Measurements from ENCODE around the gene NPTXR. TPM values are rescaled to one million over a fixed set of nuclear protein-coding genes. Genes with fewer than 3 reads are reported as not detected.

Gene NPTXR
- total and polyA plus RNA-seq, 3 donors from 2014 or later, result 3.9 to 14.1 (median 12.6) TPM

DNA sequence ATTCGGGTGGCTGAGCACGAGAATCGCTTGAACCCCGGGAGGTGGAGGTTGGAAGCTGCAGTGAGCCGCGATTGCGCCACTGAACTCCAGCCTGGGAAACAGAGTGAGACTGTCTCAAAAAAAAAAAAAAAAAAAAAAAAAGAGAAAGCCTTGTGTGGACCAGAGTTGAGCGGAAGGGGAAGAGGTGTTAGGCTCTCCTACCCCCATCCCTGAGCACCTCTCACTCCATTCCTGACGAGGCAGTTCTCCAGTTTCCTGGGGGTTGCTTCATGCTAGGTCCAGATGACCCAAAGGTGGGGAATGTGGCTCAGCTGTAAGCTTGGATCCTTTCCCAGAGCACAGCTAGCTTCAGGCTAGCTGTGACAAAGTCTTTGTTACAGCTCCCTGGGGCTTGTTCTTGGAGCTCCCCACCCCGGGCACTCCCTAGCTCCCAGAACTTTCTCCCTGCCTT, 41.1 kb downstream of the NPTXR start:
- DNase-seq, result peak; percentile 55
- no peak for TF ChIP-seq POLR2A (IDR thresholded peaks at IDR 0.05)
- TF ChIP-seq, protein P1, sequence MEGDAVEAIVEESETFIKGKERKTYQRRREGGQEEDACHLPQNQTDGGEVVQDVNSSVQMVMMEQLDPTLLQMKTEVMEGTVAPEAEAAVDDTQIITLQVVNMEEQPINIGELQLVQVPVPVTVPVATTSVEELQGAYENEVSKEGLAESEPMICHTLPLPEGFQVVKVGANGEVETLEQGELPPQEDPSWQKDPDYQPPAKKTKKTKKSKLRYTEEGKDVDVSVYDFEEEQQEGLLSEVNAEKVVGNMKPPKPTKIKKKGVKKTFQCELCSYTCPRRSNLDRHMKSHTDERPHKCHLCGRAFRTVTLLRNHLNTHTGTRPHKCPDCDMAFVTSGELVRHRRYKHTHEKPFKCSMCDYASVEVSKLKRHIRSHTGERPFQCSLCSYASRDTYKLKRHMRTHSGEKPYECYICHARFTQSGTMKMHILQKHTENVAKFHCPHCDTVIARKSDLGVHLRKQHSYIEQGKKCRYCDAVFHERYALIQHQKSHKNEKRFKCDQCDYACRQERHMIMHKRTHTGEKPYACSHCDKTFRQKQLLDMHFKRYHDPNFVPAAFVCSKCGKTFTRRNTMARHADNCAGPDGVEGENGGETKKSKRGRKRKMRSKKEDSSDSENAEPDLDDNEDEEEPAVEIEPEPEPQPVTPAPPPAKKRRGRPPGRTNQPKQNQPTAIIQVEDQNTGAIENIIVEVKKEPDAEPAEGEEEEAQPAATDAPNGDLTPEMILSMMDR (IDR thresholded peaks at IDR 0.05), result no peak
- no peak overlapping the region for H3K27ac ChIP-seq

DNA sequence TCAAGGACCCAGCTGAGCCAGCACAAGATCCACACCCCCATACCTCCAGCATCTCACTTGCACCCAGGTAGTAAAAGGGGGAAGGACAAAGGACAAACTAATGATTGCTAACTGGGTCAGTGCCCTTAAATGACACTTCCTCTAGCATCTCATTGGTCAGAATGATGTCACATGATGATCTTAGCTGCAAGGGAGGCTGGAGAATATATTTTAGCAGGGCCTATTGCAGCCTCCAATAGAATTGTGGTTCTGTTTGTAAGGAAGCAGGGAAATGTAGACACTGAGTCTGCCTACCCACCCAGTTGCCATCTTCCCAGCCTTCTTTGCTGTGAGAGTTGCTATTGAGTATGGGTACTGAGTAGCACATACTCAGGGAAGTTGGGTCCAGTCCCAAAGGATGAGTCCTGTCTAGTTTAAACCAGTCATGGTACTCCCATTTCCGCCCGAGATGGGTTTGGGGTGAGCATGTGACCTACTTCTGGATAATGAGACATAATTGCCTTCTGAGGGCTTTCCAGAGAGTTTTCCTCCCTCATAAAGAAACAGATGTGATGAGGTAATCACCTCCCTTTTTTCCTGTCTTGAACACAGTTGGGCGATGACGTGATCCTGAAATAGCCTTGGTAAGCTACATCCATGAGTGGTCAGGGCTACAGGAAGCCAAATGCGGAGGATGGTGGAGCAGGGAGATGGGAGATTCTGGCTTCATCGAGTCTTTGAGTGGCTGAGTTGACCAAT, 44.4 kb downstream of the NPTXR start:
- WGBS, 2 donors, result 60 to 75% methylated on average over 6 of the region's 6 CpGs
- Histone ChIP-seq H3K9me3 (no peaks in the 10 kb centered on the region), H3K27me3 (no peaks in the 10 kb centered on the region), H3K4me3 (no peak overlapping the region), H3K27ac (no peak overlapping the region), H3K4me1 (peaks cover 2% of the 10 kb centered on the region), H3K36me3 (ENCODE audit: low read depth, missing control alignments) (no peaks in the 10 kb centered on the region)
- intact Hi-C loops (cut with DNase I; ENCODE audit: low total_unique reads), result no loop called here
- TF ChIP-seq, protein P1 (IDR thresholded peaks at IDR 0.05), result no peak
- no peak for TF ChIP-seq POLR2A (IDR thresholded peaks at IDR 0.05)
- DNase-seq, result no peak

More for the DNA sequence above, 41.1 kb downstream of the NPTXR start:
- intact Hi-C loops (cut with DNase I; ENCODE audit: low total_unique reads), result no loop called here
- Histone ChIP-seq H3K27me3 (no peaks in the 10 kb centered on the region), H3K4me1 (no peaks in the 10 kb centered on the region), H3K9me3 (no peaks in the 10 kb centered on the region), H3K36me3 (ENCODE audit: low read depth, missing control alignments) (no peaks in the 10 kb centered on the region), H3K4me3 (no peak overlapping the region)
- 44 to 50% methylated on average over 10 of the region's 10 CpGs for WGBS, 2 donors

DNA sequence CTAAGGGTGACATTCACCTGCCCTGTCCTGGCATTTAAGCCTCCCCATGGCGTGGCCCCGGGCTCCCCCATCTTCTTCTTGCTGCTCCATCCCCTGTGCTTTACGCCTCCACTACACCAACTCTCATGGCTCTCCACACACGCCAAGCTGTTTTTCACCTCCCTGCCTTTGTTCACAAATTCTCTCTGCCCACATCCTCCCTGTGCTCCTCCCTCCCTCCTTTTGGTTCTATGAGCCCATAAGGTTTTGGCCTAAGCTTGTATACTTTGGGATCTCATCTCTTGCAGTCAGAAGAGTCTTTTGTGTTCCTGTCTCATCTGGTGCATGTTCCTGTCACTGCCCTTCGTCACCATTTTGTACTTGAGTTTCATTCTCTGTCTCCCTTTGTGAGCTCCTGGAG, 45.3 kb downstream of the NPTXR start:
- Histone ChIP-seq H3K36me3 (ENCODE audit: low read depth, missing control alignments) (no peaks in the 10 kb centered on the region), H3K9me3 (no peaks in the 10 kb centered on the region), H3K27ac (no peak overlapping the region), H3K4me3 (no peak overlapping the region), H3K27me3 (no peaks in the 10 kb centered on the region), H3K4me1 (peaks cover 5% of the 10 kb centered on the region)
- 84 to 88% methylated on average over 5 of the region's 5 CpGs for WGBS, 2 donors
- no peak for DNase-seq
- intact Hi-C loops (cut with DNase I; ENCODE audit: low total_unique reads), result no loop called here
- TF ChIP-seq, protein P1 (IDR thresholded peaks at IDR 0.05), result no peak
- no peak for TF ChIP-seq POLR2A (IDR thresholded peaks at IDR 0.05)

DNA sequence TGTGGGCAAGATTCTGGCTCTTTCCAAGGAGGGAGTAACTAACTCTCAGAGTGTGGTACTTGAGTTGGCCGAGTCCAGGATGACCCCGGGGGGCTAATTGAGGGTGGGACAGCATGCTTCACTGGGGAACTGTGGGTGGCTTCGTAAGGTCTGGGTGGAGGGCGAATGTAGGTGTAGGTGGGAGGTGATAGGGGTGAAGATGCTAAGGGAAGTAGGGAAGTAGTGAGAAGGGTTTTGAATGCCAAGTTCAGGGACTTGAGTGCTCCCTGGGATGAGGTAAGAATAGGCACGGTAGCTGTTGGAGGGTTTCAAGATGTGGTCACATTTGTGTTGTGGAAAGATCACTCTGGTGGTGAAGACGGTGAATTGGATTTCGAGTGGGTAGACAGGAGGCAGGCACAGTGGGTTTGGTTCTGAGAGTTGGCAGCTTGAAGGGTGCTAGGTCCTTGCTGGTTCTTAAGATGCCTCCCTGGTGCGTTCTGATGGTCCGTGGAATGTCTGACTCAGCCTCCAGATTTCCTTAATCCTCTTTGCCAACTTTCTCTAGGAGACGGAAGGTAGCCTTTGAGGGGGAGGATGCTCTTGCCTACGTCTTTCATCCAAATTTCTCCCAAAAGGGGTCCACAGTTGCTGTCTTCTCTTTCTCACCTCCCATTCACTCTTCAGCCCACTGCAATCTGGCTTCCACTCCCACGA, 47.4 kb downstream of the NPTXR start:
- H3K27ac ChIP-seq, result no peak overlapping the region
- no peak for DNase-seq
- no peaks in the 10 kb centered on the region for H3K36me3 ChIP-seq (ENCODE audit: low read depth, missing control alignments)
- peaks cover 13% of the 10 kb centered on the region for H3K4me1 ChIP-seq
- H3K27me3 ChIP-seq, result no peaks in the 10 kb centered on the region
- H3K9me3 ChIP-seq, result no peaks in the 10 kb centered on the region
- intact Hi-C loops (cut with DNase I; ENCODE audit: low total_unique reads), result no loop called here
- 86 to 89% methylated on average over 12 of the region's 12 CpGs for WGBS, 2 donors
- no peak for TF ChIP-seq POLR2A (IDR thresholded peaks at IDR 0.05)
- TF ChIP-seq, protein P1 (IDR thresholded peaks at IDR 0.05), result no peak
- H3K4me3 ChIP-seq, result no peak overlapping the region
